Endothelial cell of umbilical vein (primary cell): Measurements from ENCODE around the gene ARHGAP15. TPM values are rescaled to one million over a fixed set of nuclear protein-coding genes. Genes with fewer than 3 reads are reported as not detected.

Experiments
- BruUV-seq: library from RNA; stranded (reverse); fragments of 400-500 nt; replicated peaks from 2 replicates; lab custom pipeline; 2021; lab: Mats Ljungman, UMichigan
- CTCF ChIA-PET: fragments of 300-600, 350-600 bp; sonication (Branson Sonifier 250); formaldehyde crosslinking; loops from one replicate; lab custom pipeline; 2021; ENCODE audit warnings: antibody characterized with exemption, inconsistent platforms; lab: Charles Lee
- POLR2A ChIA-PET: fragments of 300-600, 350-600 bp; sonication (Branson Sonifier 250); formaldehyde crosslinking; loops from one replicate; lab custom pipeline; 2021; ENCODE audit warnings: antibody characterized with exemption, inconsistent platforms; lab: Charles Lee
- DNase-seq: peaks from one replicate; pipeline ENCODE4 v3.0.0-alpha.2; 2011; ENCODE audit warnings: low read depth, low spot score
- FAIRE-seq: peaks from 2 replicates; lab custom pipeline; 2011; peaks lifted over from hg19 to GRCh38; lab: Jason Lieb, UNC
- H2AFZ ChIP-seq: 2 replicates; pipeline ENCODE4 v1.6.0; 2012; ENCODE audit warnings: low read depth, low read length, control low read depth, inconsistent platforms
- H3K27ac ChIP-seq: 2 replicates; pipeline ENCODE4 v1.5.1; 2011; ENCODE audit warnings: low read depth, mild to moderate bottlenecking, control low read depth, low read length, moderate library complexity; ENCODE audit not compliant: insufficient read depth
- H3K27me3 ChIP-seq, 2 experiments: 2 replicates each; pipeline versions ENCODE4 v1.6.0 to v1.6.1; 2011; ENCODE audit warnings: low read length in 2 of 2, mixed read lengths in 1 of 2; ENCODE audit not compliant: control insufficient read depth in 2 of 2, insufficient read depth in 2 of 2
- H3K36me3 ChIP-seq, 2 experiments: 2 replicates in 1 of 2; 3 replicates in 1 of 2; pipeline ENCODE4 v1.5.1; 2011; ENCODE audit warnings: low read length in 2 of 2, mild to moderate bottlenecking in 1 of 2, moderate library complexity in 1 of 2; ENCODE audit not compliant: control insufficient read depth in 2 of 2, insufficient read depth in 2 of 2; ENCODE audit errors: extremely low read depth in 1 of 2
- H3K4me1 ChIP-seq: 3 replicates; pipeline ENCODE4 v1.5.1; 2011; ENCODE audit warnings: mild to moderate bottlenecking, low read length; ENCODE audit not compliant: control insufficient read depth, insufficient read depth; ENCODE audit errors: extremely low read depth
- H3K4me2 ChIP-seq: 2 replicates; pipeline ENCODE4 v1.6.1; 2011; ENCODE audit warnings: low read length, control low read depth, mixed read lengths; ENCODE audit not compliant: insufficient read depth
- H3K4me3 ChIP-seq, 3 experiments: fragments of 200-600 bp in 1 of 3; sonication (generic), shearing (Covaris generic) in 1 of 3; replicated peaks in 1 of 3; 2 replicates each; pipeline ENCODE4 v1.5.1; 2011 to 2016; ENCODE audit warnings: control low read depth in 3 of 3, low read length in 3 of 3, mild to moderate bottlenecking in 2 of 3, inconsistent platforms in 1 of 3, low read depth in 1 of 3, moderate library complexity in 1 of 3; ENCODE audit not compliant: insufficient read depth in 1 of 3
- H3K79me2 ChIP-seq: 2 replicates; pipeline ENCODE4 v1.6.0; 2012; ENCODE audit warnings: low read length, inconsistent platforms; ENCODE audit not compliant: control insufficient read depth, insufficient read depth
- H3K9ac ChIP-seq: replicated peaks from 2 replicates; pipeline ENCODE3; 2011; ENCODE audit warnings: low read length, control low read depth; ENCODE audit not compliant: insufficient read depth; ENCODE audit errors: extremely low read depth
- H3K9me1 ChIP-seq: replicated peaks from 3 replicates; pipeline ENCODE4 v1.6.0; 2011; ENCODE audit warnings: mild to moderate bottlenecking, low read length; ENCODE audit not compliant: control insufficient read depth, insufficient read depth; ENCODE audit errors: extremely low read depth
- H3K9me3 ChIP-seq: replicated peaks from 2 replicates; pipeline ENCODE4 v1.5.1; 2012; ENCODE audit warnings: low read length, inconsistent platforms; ENCODE audit not compliant: control insufficient read depth, insufficient read depth
- H4K20me1 ChIP-seq: replicated peaks from 2 replicates; pipeline ENCODE3; 2011; ENCODE audit warnings: mild to moderate bottlenecking, low read length; ENCODE audit not compliant: control insufficient read depth, insufficient read depth; ENCODE audit errors: extremely low read depth
- CTCF ChIP-seq, 2 donors: IDR thresholded peaks; 1 replicate in 1 of 2; 2 replicates in 1 of 2; pipeline ENCODE4 v1.5.1; 2011; ENCODE audit warnings: low read length in 2 of 2, mild to moderate bottlenecking in 2 of 2, moderate library complexity in 2 of 2, control low read depth in 1 of 2, inconsistent platforms in 1 of 2, low read depth in 1 of 2; ENCODE audit not compliant: insufficient read depth in 1 of 2; ENCODE audit errors: extremely low read depth in 1 of 2
- EZH2 ChIP-seq: IDR thresholded peaks from 2 replicates; pipeline ENCODE4 v1.6.1; 2012; ENCODE audit warnings: borderline replicate concordance, low read depth, mild to moderate bottlenecking, moderate library complexity, low read length, inconsistent platforms; ENCODE audit not compliant: severe bottlenecking
- FOS ChIP-seq: IDR thresholded peaks from 2 replicates; pipeline ENCODE4 v1.6.1; 2011; ENCODE audit warnings: mild to moderate bottlenecking, low read length, moderate library complexity, borderline replicate concordance; ENCODE audit not compliant: insufficient read depth
- GATA2 ChIP-seq: IDR thresholded peaks from 2 replicates; pipeline ENCODE4 v1.7.0; 2011; ENCODE audit warnings: low read depth, mild to moderate bottlenecking, moderate library complexity, mixed read lengths, low read length; ENCODE audit not compliant: insufficient read length, insufficient read depth
- JUN ChIP-seq: IDR thresholded peaks from 2 replicates; pipeline ENCODE4 v1.6.1; 2011; ENCODE audit warnings: borderline replicate concordance, low read depth; ENCODE audit not compliant: insufficient read length, insufficient read depth
- MAX ChIP-seq: IDR thresholded peaks from 2 replicates; pipeline ENCODE4 v1.6.1; 2011; ENCODE audit not compliant: insufficient read depth, insufficient read length
- MYC ChIP-seq: IDR thresholded peaks from one replicate; pipeline ENCODE4 v1.6.1; 2011; ENCODE audit warnings: mild to moderate bottlenecking, low read depth, low read length
- POLR2A ChIP-seq: IDR thresholded peaks from 2 replicates; pipeline ENCODE4 v1.6.1; 2012; ENCODE audit warnings: low read depth, mild to moderate bottlenecking, control low read depth, low read length
- POLR2AphosphoS5 ChIP-seq: IDR thresholded peaks from 2 replicates; pipeline ENCODE4 v1.6.1; 2012; ENCODE audit warnings: low read depth, mild to moderate bottlenecking, control low read depth, low read length, moderate library complexity; ENCODE audit not compliant: insufficient read depth
- dilution Hi-C: fragments of 300-500 bp; cut with MboI; formaldehyde crosslinking; loops from one replicate; pipeline ENCODE4 v1.15.0; 2019; ENCODE audit warnings: low sequenced_read_pairs; ENCODE audit not compliant: extremely low pct_ligation_motif_present
- intact Hi-C: fragments of 100-400 bp; cut with micrococcal nuclease; formaldehyde crosslinking; loops from one replicate; pipeline ENCODE4 v1.10.0; 2022
- polyA plus RNA-seq, 4 experiments: library from polyadenylated mRNA; depleted of rRNA in 3 of 4; stranded (reverse) in 3 of 4; unstranded in 1 of 4; fragments of >200 nt; gene quantifications; 2 replicates each; pipeline versions ENCODE4 v1.2.1 to v1.2.3, GENCODE V29; 2011 to 2012; ENCODE audit warnings: missing spikeins in 1 of 4
- total RNA-seq: library from RNA; stranded (reverse); gene quantifications from 2 replicates; pipeline ENCODE4 v1.2.3, GENCODE V29; 2021

The ARHGAP15 gene
- total and polyA plus RNA-seq, 2 donors (not counting 3 experiments of a cell fraction or from before 2014, with no cell fraction given) = not detected

GRCh38 chr2:143333168-143333791 lies 204.1 kb downstream of the ARHGAP15 start:
- TF ChIP-seq POLR2A = no peak
- no peak for TF ChIP-seq EZH2
- TF ChIP-seq FOS = no peak
- TF ChIP-seq GATA2 = no peak
- no peak for TF ChIP-seq JUN
- TF ChIP-seq MAX = no peak
- no peak for TF ChIP-seq CTCF (IDR thresholded peaks at IDR 0.05; ENCODE audit: extremely low read depth in 1 of 2, insufficient read depth in 1 of 2, low read depth in 1 of 2, low read length in 2 of 2)
- no peak for TF ChIP-seq MYC
- no peak for TF ChIP-seq POLR2AphosphoS5
- Histone ChIP-seq H3K27ac (no peak overlapping the region), H3K4me3 (no peak overlapping the region), H4K20me1 (no peaks in the 10 kb centered on the region), H3K9ac (no peak overlapping the region), H3K4me2 (no peak overlapping the region), H3K9me1 (no peaks in the 10 kb centered on the region), H3K4me1 (no peaks in the 10 kb centered on the region), H3K36me3 (no peaks in the 10 kb centered on the region), H3K79me2 (no peaks in the 10 kb centered on the region), H3K9me3 (no peaks in the 10 kb centered on the region), H3K27me3 (no peaks in the 10 kb centered on the region), H2AFZ (no peak overlapping the region)
- FAIRE-seq = no peak
- BruUV-seq = no TSS peak
- ChIA-PET CTCF (no interaction called here), POLR2A (no interaction called here)
- intact Hi-C loops (no loop called here), dilution Hi-C loops (no loop called here)
- no peak for DNase-seq
